ENCODE results near the gene RAPGEF2. TPM values are rescaled to one million over a fixed set of nuclear protein-coding genes. Genes with fewer than 3 reads are reported as not detected.

RAPGEF2 gene
- polyA plus RNA-seq, 1 donor (not counting 4 experiments of a cell fraction or from before 2014, with no cell fraction given) = 23.8 TPM

GRCh38 chr4:159117564-159117963 is 14.7 kb downstream of the RAPGEF2 start:
- H3K4me3 ChIP-seq (ENCODE audit: control insufficient read depth in 2 of 3, extremely low read depth in 1 of 3, insufficient read depth in 2 of 3, low read depth in 1 of 3, low read length in 3 of 3) = no peak overlapping the region
- H3K36me3 ChIP-seq (ENCODE audit: control insufficient read depth in 2 of 2, extremely low read depth in 1 of 2, insufficient read depth in 2 of 2, low read length in 2 of 2) = no peaks in the 10 kb centered on the region
- H3K27ac ChIP-seq (ENCODE audit: control insufficient read depth, insufficient read depth, low read length) = no peak overlapping the region
- H3K9me1 ChIP-seq (ENCODE audit: control insufficient read depth, extremely low read depth, insufficient read depth, low read length) = no peaks in the 10 kb centered on the region
- TF ChIP-seq CTCF (optimal IDR thresholded peaks at IDR 0.05 in 1 of 3, IDR thresholded peaks at IDR 0.05 in 1 of 3, conservative IDR thresholded peaks at IDR 0.05 in 1 of 3; ENCODE audit: extremely low read depth in 1 of 3, insufficient read depth in 2 of 3, low read length in 3 of 3) (no peak), EZH2 (IDR thresholded peaks at IDR 0.05; ENCODE audit: low read length) (no peak)
- H3K27me3 ChIP-seq (ENCODE audit: control insufficient read depth, extremely low read depth, insufficient read depth, low read length) = no peaks in the 10 kb centered on the region
- DNase-seq (ENCODE audit: low read depth, low spot score) (no peak), FAIRE-seq (no peak)
- peaks cover 46% of the 10 kb centered on the region for H3K79me2 ChIP-seq (ENCODE audit: control insufficient read depth, insufficient read depth, low read length)
- no peak overlapping the region for H3K9ac ChIP-seq (ENCODE audit: control insufficient read depth, extremely low read depth, insufficient read depth, low read length)
- no peaks in the 10 kb centered on the region for H4K20me1 ChIP-seq (ENCODE audit: control insufficient read depth, extremely low read depth, insufficient read depth, low read length)
- no peaks in the 10 kb centered on the region for H3K9me3 ChIP-seq (ENCODE audit: control insufficient read depth, low read depth, low read length)
- no peaks in the 10 kb centered on the region for H3K4me1 ChIP-seq (ENCODE audit: control insufficient read depth, extremely low read depth, insufficient read depth, low read length)
- dilution Hi-C loops (cut with MboI; ENCODE audit: extremely low pct_ligation_motif_present, low sequenced_read_pairs) = no loop called here
- H2AFZ ChIP-seq (ENCODE audit: control insufficient read depth, low read length) = no peak overlapping the region
- no peak overlapping the region for H3K4me2 ChIP-seq (ENCODE audit: control insufficient read depth, extremely low read depth, insufficient read depth, low read depth, low read length)

GRCh38 chr4:159117968-159118367 is 15.1 kb downstream of the RAPGEF2 start:
- no peaks in the 10 kb centered on the region for H3K36me3 ChIP-seq (ENCODE audit: control insufficient read depth in 2 of 2, extremely low read depth in 1 of 2, insufficient read depth in 2 of 2, low read length in 2 of 2)
- H3K9me1 ChIP-seq (ENCODE audit: control insufficient read depth, extremely low read depth, insufficient read depth, low read length) = no peaks in the 10 kb centered on the region
- no peaks in the 10 kb centered on the region for H3K9me3 ChIP-seq (ENCODE audit: control insufficient read depth, low read depth, low read length)
- no peak overlapping the region for H3K4me3 ChIP-seq (ENCODE audit: control insufficient read depth in 2 of 3, extremely low read depth in 1 of 3, insufficient read depth in 2 of 3, low read depth in 1 of 3, low read length in 3 of 3)
- no peak overlapping the region for H3K9ac ChIP-seq (ENCODE audit: control insufficient read depth, extremely low read depth, insufficient read depth, low read length)
- no peak overlapping the region for H2AFZ ChIP-seq (ENCODE audit: control insufficient read depth, low read length)
- no peak overlapping the region for H3K27ac ChIP-seq (ENCODE audit: control insufficient read depth, insufficient read depth, low read length)
- FAIRE-seq (no peak), DNase-seq (ENCODE audit: low read depth, low spot score) (no peak)
- H3K79me2 ChIP-seq (ENCODE audit: control insufficient read depth, insufficient read depth, low read length) = peaks cover 45% of the 10 kb centered on the region
- no peaks in the 10 kb centered on the region for H3K27me3 ChIP-seq (ENCODE audit: control insufficient read depth, extremely low read depth, insufficient read depth, low read length)
- TF ChIP-seq EZH2 (IDR thresholded peaks at IDR 0.05; ENCODE audit: low read length) = no peak
- no peak for TF ChIP-seq CTCF (optimal IDR thresholded peaks at IDR 0.05 in 1 of 3, IDR thresholded peaks at IDR 0.05 in 1 of 3, conservative IDR thresholded peaks at IDR 0.05 in 1 of 3; ENCODE audit: extremely low read depth in 1 of 3, insufficient read depth in 2 of 3, low read length in 3 of 3)
- dilution Hi-C loops (cut with MboI; ENCODE audit: extremely low pct_ligation_motif_present, low sequenced_read_pairs) = no loop called here
- no peak overlapping the region for H3K4me2 ChIP-seq (ENCODE audit: control insufficient read depth, extremely low read depth, insufficient read depth, low read depth, low read length)
- no peaks in the 10 kb centered on the region for H4K20me1 ChIP-seq (ENCODE audit: control insufficient read depth, extremely low read depth, insufficient read depth, low read length)
- H3K4me1 ChIP-seq (ENCODE audit: control insufficient read depth, extremely low read depth, insufficient read depth, low read length) = no peaks in the 10 kb centered on the region

Measured in keratinocyte (primary cell).